ENCODE data around the gene WHRN.

Gene WHRN

DNA sequence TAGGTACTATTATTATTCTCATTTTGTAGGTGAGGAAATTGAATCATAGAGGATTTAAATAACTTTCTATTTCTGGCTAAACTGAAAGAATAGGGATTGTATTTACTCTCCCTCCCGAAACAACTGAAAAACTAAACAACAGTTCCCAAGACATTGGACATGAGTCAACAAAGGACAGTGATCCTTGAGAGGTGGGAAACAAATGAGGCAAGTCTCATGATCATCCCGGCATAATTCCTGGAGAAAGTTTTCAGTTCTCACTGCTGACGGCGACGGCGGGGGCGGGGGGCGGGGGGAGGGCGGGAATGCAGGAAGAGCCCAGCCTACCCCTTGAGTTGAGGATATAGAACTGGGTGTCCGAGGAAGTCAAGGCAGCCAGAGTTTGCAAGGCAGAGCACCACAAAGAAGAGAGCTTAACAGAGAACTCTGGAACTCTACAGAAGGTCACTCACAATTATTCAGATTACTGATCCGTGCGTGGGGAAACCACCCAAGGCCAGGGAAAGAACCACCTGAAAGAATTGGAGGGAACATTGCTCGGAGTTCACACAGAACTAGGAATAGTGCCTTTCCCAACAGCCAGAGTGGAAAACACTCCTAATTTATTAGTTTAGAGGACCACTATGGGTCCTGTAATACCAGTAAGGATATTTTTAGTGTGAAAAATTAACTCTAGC, 27.4 kb upstream of the WHRN start:
- Histone ChIP-seq H3K27ac (ENCODE audit: low read depth, low read length, severe bottlenecking) (no peak overlapping the region), H3K9me3 (ENCODE audit: control insufficient read depth, low read length) (no peaks in the 10 kb centered on the region), H3K4me1 (ENCODE audit: control insufficient read depth, insufficient read depth, low read length, poor library complexity, severe bottlenecking) (peaks cover 5% of the 10 kb centered on the region), H3K36me3 (ENCODE audit: control insufficient read depth, insufficient read depth, low read length) (no peaks in the 10 kb centered on the region), H3K4me3 (ENCODE audit: extremely low read depth, insufficient read depth, low read length, poor library complexity, severe bottlenecking) (no peak overlapping the region)
- WGBS, 2 experiments (ENCODE audit: insufficient coverage in 2 of 2), result 73 to 83% methylated on average over 2 to 3 of the region's 13 CpGs

DNA sequence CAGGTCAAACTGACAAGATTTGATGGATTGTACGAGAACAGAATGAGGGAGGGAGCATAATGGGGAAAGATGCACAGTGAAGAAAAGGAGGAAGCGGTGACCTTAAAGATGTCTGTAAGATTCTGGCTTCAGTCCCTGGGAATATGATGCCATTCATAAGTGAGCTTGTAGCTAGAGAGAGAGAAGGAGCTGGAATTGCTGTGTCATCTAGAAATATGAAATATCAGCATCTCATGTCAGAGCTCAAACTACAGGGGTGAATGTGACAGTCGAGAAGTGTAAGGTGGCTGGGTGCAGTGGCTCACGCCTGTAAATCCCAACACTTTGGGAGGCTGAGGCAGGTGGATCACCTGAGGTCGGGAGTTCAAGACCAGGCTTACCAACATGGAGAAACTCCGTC, 24.0 kb upstream of the WHRN start:
- Histone ChIP-seq H3K4me3 (ENCODE audit: extremely low read depth, insufficient read depth, low read length, poor library complexity, severe bottlenecking) (no peak overlapping the region), H3K4me1 (ENCODE audit: control insufficient read depth, insufficient read depth, low read length, poor library complexity, severe bottlenecking) (peaks cover 5% of the 10 kb centered on the region), H3K36me3 (ENCODE audit: control insufficient read depth, insufficient read depth, low read length) (no peaks in the 10 kb centered on the region), H3K27ac (ENCODE audit: low read depth, low read length, severe bottlenecking) (no peak overlapping the region), H3K9me3 (ENCODE audit: control insufficient read depth, low read length) (no peaks in the 10 kb centered on the region)
- 92 to 97% methylated on average over 6 of the region's 6 CpGs for WGBS, 2 experiments (ENCODE audit: insufficient coverage in 2 of 2)

DNA sequence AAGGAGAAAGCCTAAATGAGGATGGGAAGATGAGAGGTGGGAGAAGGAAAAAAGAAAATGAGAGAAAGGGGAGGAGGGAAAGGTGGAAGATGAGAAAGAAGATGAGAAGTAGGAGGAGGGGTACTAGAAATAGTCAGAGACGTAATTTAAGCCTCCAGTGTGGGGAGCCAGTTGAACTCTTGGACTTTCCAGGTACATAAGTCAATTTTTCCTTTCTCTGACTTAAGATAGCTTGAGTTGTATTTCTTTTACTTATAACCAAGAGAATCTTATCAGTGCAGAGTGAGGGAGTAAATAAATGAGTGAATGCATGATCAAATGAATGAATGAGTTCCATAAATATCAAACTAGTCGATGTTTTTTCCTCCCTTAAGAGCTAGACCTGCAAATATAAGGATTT, 21.5 kb upstream of the WHRN start:
- H3K9me3 ChIP-seq (ENCODE audit: control insufficient read depth, low read length), result no peaks in the 10 kb centered on the region
- H3K27ac ChIP-seq (ENCODE audit: low read depth, low read length, severe bottlenecking), result no peak overlapping the region
- peaks cover 5% of the 10 kb centered on the region for H3K4me1 ChIP-seq (ENCODE audit: control insufficient read depth, insufficient read depth, low read length, poor library complexity, severe bottlenecking)
- 86% methylated on average over 1 of the region's 2 CpGs; no CpG with 5 or more reads in 1 of the 2 experiments for WGBS, 2 experiments (ENCODE audit: insufficient coverage in 2 of 2)
- H3K36me3 ChIP-seq (ENCODE audit: control insufficient read depth, insufficient read depth, low read length), result no peaks in the 10 kb centered on the region
- no peak overlapping the region for H3K4me3 ChIP-seq (ENCODE audit: extremely low read depth, insufficient read depth, low read length, poor library complexity, severe bottlenecking)

DNA sequence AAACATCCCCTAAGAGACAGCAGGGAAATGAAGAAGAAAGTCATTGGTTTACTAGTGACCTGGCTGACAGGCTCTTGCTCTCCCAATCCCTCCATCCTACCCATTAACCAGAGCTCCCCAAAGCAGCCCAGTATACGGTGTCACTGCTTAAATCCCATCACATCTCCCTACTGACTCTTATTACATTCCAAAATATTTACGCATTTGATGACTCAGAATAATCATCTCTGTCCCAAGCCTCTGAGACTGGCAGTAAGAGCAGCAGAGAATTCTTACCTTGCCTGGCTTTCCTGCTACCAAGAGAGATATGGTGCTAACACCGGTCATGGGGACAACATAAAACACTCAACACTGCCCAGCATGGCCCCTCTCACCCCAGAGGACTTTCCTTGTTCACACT, 20.2 kb upstream of the WHRN start:
- 94 to 100% methylated on average over 2 to 3 of the region's 3 CpGs for WGBS, 2 experiments (ENCODE audit: insufficient coverage in 2 of 2)
- no peaks in the 10 kb centered on the region for H3K36me3 ChIP-seq (ENCODE audit: control insufficient read depth, insufficient read depth, low read length)
- H3K4me3 ChIP-seq (ENCODE audit: extremely low read depth, insufficient read depth, low read length, poor library complexity, severe bottlenecking), result no peak overlapping the region
- no peak overlapping the region for H3K27ac ChIP-seq (ENCODE audit: low read depth, low read length, severe bottlenecking)
- H3K9me3 ChIP-seq (ENCODE audit: control insufficient read depth, low read length), result no peaks in the 10 kb centered on the region
- H3K4me1 ChIP-seq (ENCODE audit: control insufficient read depth, insufficient read depth, low read length, poor library complexity, severe bottlenecking), result peaks cover 5% of the 10 kb centered on the region

DNA sequence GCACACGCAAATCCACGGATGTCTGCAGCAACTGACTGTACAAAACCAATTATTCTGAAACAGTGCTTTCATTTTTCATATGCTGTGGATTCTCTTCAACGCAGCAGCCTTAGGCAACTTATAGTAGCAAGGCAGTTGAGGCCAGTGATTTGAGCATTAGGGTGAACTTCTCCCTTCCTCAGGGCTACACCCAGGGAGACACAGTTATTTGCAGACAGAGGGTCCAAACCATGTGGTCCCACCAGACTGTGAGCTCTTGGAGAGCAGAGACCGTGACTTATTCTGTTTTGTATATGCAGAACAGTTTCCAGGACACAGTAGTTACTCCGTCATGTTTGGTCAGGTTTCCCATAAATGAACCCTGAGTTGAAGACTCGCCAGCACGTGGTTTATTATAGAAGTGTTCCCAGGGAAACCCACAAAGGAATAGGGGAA, 19.0 kb upstream of the WHRN start:
- no peaks in the 10 kb centered on the region for H3K36me3 ChIP-seq (ENCODE audit: control insufficient read depth, insufficient read depth, low read length)
- no peak overlapping the region for H3K27ac ChIP-seq (ENCODE audit: low read depth, low read length, severe bottlenecking)
- H3K4me1 ChIP-seq (ENCODE audit: control insufficient read depth, insufficient read depth, low read length, poor library complexity, severe bottlenecking), result peaks cover 5% of the 10 kb centered on the region
- no peak overlapping the region for H3K4me3 ChIP-seq (ENCODE audit: extremely low read depth, insufficient read depth, low read length, poor library complexity, severe bottlenecking)
- 89 to 95% methylated on average over 6 to 7 of the region's 7 CpGs for WGBS, 2 experiments (ENCODE audit: insufficient coverage in 2 of 2)
- H3K9me3 ChIP-seq (ENCODE audit: control insufficient read depth, low read length), result no peaks in the 10 kb centered on the region

DNA sequence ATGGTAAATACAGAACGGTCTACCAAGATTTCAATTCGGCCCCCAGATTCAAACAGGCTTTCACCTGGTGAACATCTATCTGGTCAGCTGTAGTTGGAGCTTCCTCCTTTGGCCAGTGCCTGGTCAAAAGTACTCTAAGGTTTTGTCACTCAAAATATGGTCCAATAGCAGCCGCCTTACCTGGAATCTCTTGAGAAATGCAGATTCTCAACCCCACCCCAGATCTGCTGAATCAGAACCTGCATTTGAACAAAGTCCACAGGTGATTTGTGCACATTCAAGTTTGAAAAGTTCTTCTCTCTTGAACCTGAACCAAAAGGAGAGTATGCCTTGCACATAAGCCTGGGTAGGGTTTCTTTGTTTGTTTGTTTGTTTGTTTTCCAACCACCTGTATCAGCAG, 17.6 kb upstream of the WHRN start:
- 84 to 91% methylated on average over 3 of the region's 3 CpGs for WGBS, 2 experiments (ENCODE audit: insufficient coverage in 2 of 2)

DNA sequence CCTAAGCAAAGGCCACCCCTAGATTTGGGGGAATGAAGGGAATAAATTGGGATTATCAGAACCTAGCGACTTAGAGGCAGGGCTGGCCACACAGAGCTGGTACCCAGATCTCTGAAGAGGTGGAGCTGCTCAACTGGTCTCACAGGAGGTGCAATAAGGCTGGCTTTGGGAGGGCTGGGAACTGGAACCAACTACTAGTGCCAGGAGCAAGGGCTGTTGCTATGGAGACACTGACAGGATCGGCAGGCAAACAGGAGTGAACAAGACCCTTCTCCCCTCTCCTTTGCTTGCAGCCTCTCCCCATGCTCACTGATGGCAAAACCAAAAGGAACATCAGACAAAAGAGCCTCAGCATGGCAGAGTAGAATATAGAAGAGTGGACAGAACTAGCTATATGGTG, 17.0 kb upstream of the WHRN start:
- no peaks in the 10 kb centered on the region for H3K9me3 ChIP-seq (ENCODE audit: control insufficient read depth, low read length)
- WGBS, 2 experiments (ENCODE audit: insufficient coverage in 2 of 2), result 40 to 71% methylated on average over 1 to 2 of the region's 2 CpGs
- no peak overlapping the region for H3K4me3 ChIP-seq (ENCODE audit: extremely low read depth, insufficient read depth, low read length, poor library complexity, severe bottlenecking)
- H3K4me1 ChIP-seq (ENCODE audit: control insufficient read depth, insufficient read depth, low read length, poor library complexity, severe bottlenecking), result no peaks in the 10 kb centered on the region
- H3K27ac ChIP-seq (ENCODE audit: low read depth, low read length, severe bottlenecking), result no peak overlapping the region
- H3K36me3 ChIP-seq (ENCODE audit: control insufficient read depth, insufficient read depth, low read length), result no peaks in the 10 kb centered on the region

More for the DNA sequence above, 17.6 kb upstream of the WHRN start:
- no peaks in the 10 kb centered on the region for H3K4me1 ChIP-seq (ENCODE audit: control insufficient read depth, insufficient read depth, low read length, poor library complexity, severe bottlenecking)
- H3K36me3 ChIP-seq (ENCODE audit: control insufficient read depth, insufficient read depth, low read length), result no peaks in the 10 kb centered on the region
- no peaks in the 10 kb centered on the region for H3K9me3 ChIP-seq (ENCODE audit: control insufficient read depth, low read length)
- H3K4me3 ChIP-seq (ENCODE audit: extremely low read depth, insufficient read depth, low read length, poor library complexity, severe bottlenecking), result no peak overlapping the region
- H3K27ac ChIP-seq (ENCODE audit: low read depth, low read length, severe bottlenecking), result no peak overlapping the region

DNA sequence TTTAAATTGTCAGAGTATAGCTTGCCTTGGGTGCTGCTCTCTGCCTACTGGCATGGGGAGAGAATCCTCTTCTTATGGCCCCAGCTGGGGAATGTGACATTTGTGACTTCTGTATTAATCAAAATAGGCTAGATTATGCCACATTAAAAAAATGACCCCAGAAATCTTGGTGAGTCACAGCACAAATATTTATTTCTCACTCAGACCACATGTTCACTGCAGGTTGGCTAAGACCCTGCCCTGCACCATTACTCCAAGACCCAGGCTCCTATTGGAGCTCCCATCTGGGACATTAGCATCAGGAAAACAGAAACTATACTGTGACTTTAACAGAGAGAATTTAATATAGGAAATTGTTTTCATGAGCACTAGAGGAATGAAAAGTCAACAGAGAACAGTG, 16.6 kb upstream of the WHRN start:
- H3K27ac ChIP-seq (ENCODE audit: low read depth, low read length, severe bottlenecking), result no peak overlapping the region
- H3K9me3 ChIP-seq (ENCODE audit: control insufficient read depth, low read length), result no peaks in the 10 kb centered on the region
- H3K4me1 ChIP-seq (ENCODE audit: control insufficient read depth, insufficient read depth, low read length, poor library complexity, severe bottlenecking), result no peaks in the 10 kb centered on the region
- H3K36me3 ChIP-seq (ENCODE audit: control insufficient read depth, insufficient read depth, low read length), result no peaks in the 10 kb centered on the region
- no peak overlapping the region for H3K4me3 ChIP-seq (ENCODE audit: extremely low read depth, insufficient read depth, low read length, poor library complexity, severe bottlenecking)

DNA sequence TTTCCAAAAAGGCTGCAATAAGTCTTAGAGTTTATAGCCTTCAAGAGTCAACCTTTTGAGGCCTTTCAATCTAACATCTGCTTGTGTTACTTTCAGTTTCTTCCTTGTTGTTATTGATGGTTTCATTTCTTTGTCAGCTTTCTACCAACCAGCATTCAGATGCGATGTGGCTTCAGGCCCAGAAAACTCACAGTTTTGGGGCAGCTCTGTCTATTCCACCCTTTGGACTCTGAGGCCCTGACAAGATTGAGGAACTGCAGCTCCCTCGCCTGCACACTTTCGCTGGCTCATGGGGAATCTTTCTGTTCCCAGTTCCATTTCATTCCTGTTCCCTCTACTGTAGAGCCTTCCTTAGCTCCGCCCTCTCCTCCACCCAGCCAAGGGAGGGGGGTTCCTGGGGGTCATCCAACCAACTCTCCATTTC, 13.3 kb upstream of the WHRN start:
- Histone ChIP-seq H3K9me3 (ENCODE audit: control insufficient read depth, low read length) (no peaks in the 10 kb centered on the region), H3K4me3 (ENCODE audit: extremely low read depth, insufficient read depth, low read length, poor library complexity, severe bottlenecking) (no peak overlapping the region), H3K27ac (ENCODE audit: low read depth, low read length, severe bottlenecking) (no peak overlapping the region), H3K4me1 (ENCODE audit: control insufficient read depth, insufficient read depth, low read length, poor library complexity, severe bottlenecking) (no peaks in the 10 kb centered on the region), H3K36me3 (ENCODE audit: control insufficient read depth, insufficient read depth, low read length) (no peaks in the 10 kb centered on the region)
- WGBS, 2 experiments (ENCODE audit: insufficient coverage in 2 of 2), result 71 to 95% methylated on average over 1 to 2 of the region's 4 CpGs

DNA sequence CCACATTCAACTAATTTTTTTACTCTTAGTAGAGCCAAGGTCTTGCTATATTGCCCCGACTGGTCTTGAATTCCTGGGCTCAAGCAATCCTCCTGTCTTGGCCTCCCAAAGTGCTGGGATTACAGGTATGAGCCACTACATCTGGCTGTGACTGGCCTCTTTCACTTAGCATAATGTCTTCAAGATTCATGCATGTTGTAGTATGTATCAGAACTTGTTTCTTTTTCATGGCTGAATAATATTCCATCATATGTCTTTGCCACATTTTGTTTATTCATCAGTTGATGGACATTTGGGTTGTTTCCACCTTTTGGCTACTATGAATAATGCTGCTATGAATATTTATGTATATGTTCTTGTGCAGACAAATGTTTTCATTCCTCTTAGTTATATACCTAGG, 12.8 kb upstream of the WHRN start:
- Histone ChIP-seq H3K27ac (ENCODE audit: low read depth, low read length, severe bottlenecking) (no peak overlapping the region), H3K4me3 (ENCODE audit: extremely low read depth, insufficient read depth, low read length, poor library complexity, severe bottlenecking) (no peak overlapping the region), H3K4me1 (ENCODE audit: control insufficient read depth, insufficient read depth, low read length, poor library complexity, severe bottlenecking) (no peaks in the 10 kb centered on the region), H3K9me3 (ENCODE audit: control insufficient read depth, low read length) (no peaks in the 10 kb centered on the region), H3K36me3 (ENCODE audit: control insufficient read depth, insufficient read depth, low read length) (no peaks in the 10 kb centered on the region)
- WGBS, 2 experiments (ENCODE audit: insufficient coverage in 2 of 2), result 85 to 100% methylated on average over 1 of the region's 1 CpG

DNA sequence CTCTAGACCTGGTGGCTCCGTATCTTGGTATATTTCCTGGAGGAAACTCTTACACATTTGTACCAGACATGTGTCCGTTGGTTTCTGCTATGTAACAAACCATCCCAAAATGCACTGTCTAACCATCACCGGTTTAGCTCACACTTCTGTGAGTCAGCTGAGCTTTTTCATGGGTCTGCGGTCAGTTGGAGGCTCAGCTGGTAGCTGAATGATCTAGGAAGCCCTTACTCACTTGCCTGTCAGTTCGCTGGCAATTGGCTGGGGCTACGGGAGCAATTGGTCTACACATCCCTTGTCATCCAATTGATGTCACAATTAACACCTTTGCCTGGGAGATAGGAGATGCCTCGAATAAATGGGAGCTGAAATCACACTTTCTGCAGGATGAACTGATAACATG, 11.6 kb upstream of the WHRN start:
- H3K4me3 ChIP-seq (ENCODE audit: extremely low read depth, insufficient read depth, low read length, poor library complexity, severe bottlenecking), result no peak overlapping the region
- no peaks in the 10 kb centered on the region for H3K4me1 ChIP-seq (ENCODE audit: control insufficient read depth, insufficient read depth, low read length, poor library complexity, severe bottlenecking)
- no peaks in the 10 kb centered on the region for H3K9me3 ChIP-seq (ENCODE audit: control insufficient read depth, low read length)
- H3K27ac ChIP-seq (ENCODE audit: low read depth, low read length, severe bottlenecking), result no peak overlapping the region
- no peaks in the 10 kb centered on the region for H3K36me3 ChIP-seq (ENCODE audit: control insufficient read depth, insufficient read depth, low read length)
- WGBS, 2 experiments (ENCODE audit: insufficient coverage in 2 of 2), result 72 to 100% methylated on average over 2 to 4 of the region's 7 CpGs

Measured in mesodermal cell (in vitro differentiated cells).